Fibroblast of skin of left biceps (primary cell): ENCODE results near the gene NAV1.
"Not testable (repeated sequence)": the region's sequence is repeated elsewhere in the genome, so short reads cannot be mapped to it uniquely, and the experiment has no call there.

Source experiments
- DNase-seq, 2 experiments: peaks; one replicate each; pipeline ENCODE4 v3.0.0-alpha.2; 2013; ENCODE audit warnings: low read depth in 2 of 2

NAV1 gene, protein sequence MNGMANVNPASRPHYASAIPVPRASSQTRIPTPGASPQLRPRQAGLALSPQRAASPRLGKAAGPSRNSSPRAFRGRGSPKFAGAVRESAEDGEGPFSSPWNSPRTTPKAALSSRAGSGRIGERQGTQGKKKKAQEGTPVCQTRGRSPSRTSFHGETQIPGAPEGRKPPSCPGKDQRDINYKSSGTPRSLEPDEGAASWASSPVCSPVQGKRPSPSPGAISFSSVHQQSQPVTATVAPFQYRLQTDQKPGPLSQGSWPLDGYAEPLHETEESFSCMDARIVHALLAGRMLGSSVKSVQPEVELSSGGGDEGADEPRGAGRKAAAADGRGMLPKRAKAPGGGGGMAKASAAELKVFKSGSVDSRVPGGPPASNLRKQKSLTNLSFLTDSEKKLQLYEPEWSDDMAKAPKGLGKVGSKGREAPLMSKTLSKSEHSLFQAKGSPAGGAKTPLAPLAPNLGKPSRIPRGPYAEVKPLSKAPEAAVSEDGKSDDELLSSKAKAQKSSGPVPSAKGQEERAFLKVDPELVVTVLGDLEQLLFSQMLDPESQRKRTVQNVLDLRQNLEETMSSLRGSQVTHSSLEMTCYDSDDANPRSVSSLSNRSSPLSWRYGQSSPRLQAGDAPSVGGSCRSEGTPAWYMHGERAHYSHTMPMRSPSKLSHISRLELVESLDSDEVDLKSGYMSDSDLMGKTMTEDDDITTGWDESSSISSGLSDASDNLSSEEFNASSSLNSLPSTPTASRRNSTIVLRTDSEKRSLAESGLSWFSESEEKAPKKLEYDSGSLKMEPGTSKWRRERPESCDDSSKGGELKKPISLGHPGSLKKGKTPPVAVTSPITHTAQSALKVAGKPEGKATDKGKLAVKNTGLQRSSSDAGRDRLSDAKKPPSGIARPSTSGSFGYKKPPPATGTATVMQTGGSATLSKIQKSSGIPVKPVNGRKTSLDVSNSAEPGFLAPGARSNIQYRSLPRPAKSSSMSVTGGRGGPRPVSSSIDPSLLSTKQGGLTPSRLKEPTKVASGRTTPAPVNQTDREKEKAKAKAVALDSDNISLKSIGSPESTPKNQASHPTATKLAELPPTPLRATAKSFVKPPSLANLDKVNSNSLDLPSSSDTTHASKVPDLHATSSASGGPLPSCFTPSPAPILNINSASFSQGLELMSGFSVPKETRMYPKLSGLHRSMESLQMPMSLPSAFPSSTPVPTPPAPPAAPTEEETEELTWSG (N-terminal part only)

DNA sequence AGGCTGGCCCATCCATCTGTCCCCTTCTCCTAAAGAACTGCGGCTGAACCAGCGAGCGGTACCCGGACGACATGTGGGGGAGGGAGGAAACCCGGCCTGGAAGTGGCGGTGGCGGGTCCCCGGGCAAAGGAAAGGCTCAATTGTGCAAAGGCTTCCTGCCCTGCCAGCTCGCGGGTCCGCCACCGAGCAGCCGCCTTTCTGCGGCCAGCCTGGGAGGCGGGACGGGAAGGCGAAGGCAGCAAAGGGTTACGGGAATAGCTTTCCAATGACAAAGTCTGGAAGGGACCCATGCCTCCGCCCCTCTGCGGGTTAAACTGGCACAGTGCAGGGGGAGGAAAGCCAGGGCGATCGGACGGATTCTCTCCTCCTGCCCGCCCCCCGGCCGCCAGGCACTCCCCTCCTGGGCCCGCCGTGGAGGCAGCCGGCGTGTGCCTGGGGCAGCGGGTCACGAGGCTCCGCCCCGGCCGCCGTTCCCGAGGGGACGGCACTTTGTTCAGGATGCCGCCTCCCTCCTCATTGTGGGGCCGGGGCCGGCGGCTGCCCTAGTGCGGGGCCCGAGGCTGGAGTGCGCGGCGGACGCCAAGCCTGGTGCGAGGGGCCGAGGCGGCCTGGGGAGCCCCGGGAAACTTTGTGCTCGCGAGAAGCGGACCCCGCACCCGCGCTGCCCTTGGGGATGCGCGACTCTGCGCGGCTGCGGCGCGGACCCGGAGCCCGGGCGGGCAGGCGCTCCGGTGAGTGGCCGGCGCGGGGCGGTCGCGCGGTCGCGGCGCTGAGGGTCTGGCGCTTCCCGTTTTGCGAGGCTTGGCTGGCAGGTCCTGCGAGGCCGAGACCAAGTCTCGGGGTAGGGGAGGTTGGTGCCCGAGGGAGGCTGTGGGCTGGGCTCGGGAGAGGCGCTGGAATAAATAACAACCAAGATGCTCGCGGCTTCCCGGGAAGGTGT, at the start of gene NAV1:
TSS of gene NAV1 (plus strand) at position 516 of the 940 bp plus-strand sequence. CDS start 83,758 bp downstream, outside the sequence.
- peak in 1 of 2 experiments; percentile 58 for DNase-seq

DNA sequence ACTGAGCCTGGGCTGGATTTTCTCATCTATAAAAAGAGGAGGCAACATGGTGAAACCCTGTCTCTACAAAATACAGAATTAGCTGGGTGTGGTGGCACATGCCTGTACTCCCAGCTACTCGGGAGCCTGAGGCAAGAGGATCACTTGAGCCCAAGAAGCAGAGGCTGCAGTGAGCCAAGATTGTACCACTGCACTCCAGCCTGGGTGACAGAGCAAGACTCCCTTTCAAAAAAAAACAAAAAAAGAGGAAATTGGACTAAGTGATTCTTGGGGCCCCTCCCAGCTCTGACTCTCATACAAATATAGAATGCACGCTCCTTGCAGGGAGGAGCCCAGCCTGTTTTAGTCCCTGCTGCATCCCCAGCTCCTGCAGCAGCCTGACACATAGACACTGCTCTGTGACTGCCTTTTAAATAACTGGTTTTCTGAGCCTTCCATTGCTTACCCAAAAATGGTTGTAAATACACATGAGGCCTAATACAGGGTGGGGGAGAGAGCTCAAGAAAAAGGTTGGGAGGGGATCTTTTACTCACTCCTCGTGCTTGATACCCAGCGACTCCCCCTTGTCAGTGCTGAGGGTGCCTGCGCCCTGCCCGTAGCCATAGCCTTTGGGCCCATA, 49.2 kb upstream of the NAV1 start:
- no peak for DNase-seq

- no peak for DNase-seq
Observed at GRCh38 chr1:201490708-201491131, 48.2 kb upstream of the NAV1 start.

GRCh38 chr1:201491896-201492511, 46.9 kb upstream of the NAV1 start:
- no peak for DNase-seq

DNA sequence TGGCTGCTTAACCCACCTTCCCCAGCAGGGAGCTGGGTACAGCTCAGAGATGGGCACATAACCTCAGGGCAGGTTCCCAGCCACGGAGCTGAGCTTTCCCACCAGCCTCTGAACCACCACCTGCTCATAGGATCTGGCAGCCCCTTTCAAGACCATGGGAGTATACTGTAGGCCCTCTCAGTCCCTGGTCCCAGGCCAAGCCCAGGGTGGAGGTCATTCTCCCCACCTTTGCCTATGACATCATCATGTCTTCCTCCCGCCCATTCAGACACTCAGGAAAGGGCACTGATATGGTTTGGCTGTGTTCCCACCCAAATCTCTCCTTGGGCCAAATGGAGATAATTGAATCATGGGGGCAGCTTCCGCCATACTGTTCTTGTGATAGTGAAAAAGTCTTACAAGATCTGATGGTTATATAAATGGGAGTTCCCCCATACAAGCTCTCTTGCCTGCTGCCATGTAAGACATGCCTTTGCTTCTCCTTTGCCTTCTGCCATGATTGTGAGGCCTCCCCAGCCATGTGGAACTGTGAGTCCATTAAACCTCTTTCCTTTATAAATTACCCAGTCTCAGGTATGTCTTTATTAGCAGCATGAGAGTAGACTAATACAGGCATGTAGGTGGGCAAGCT, 45.8 kb upstream of the NAV1 start:
- DNase-seq, result not testable (repeated sequence)

DNA sequence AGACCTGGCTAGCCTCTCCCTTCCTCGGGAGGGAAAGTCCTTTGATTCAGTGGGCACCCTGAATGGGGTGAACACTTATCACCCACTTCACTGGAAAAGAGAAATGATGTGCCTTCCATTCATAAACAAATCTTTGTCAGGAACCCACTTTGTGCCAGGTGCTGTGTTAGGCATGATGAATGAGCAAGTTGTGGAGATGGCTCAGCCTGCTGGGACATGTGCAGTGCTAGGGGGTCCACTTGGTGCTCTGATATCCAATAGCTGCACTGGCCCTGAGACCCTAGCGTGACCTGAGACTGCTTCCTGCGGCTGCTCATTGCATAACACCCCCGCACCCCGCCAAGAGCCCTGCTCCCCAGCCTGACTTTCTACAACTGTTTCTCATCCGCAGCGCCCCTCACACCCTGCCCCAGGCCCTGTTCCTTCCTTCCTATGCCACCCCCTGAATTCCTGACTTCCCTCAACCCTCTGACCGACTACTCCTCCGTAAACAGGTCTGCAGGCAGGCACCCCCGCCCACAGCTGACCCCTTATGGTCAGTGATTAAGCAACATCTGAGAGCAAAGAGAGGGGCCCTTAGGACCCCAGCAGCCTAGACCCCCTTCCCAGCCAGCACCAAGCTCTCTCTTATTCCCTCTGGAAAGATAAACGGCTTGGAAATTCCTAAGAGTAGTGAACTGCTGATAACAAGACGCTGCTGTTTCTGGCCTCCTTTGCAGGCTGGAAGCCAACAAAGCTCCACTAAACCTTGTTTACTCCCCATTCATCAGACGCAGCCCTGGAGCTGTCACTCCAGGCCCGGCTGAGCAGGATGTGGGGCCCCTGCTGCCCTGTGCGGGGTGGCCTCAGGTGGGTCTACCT, 44.9 kb upstream of the NAV1 start:
- no peak for DNase-seq

DNA sequence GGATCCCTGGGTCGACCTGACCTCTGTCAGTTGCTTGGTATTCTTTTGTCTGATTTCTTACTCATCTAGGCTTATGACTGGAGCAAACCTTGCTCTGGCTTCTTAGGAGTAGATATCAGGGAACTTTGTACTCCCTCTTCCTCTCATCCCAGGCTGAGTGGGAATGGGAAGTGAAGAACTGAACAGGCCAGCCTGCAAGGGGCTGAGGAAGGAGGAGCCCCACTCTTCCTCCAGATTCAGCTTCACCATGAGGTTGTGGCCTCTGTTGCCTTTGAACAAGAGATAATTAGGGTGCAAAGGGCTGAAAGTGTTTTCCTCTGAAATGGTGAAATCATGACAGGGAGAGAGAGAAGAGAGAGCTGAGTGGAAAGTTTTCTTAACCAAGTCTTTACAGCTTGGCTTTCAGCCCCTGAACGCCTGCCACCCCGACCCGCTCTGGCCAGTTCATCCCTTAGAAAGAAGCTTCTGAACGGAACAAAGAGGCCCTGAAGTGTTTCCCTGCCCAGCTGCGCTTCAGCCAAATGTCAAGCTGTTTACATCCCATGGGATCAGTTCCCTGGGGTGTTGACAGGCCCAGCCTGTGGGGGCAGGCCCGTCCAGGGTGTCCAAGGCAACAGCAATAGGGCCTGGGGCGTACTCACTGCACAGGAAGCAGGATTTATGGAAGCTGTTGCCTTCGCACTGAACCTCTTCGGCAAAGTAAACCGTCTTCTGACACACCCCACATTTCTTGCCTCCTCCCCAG, 43.2 kb upstream of the NAV1 start:
- DNase-seq, result no peak

DNA sequence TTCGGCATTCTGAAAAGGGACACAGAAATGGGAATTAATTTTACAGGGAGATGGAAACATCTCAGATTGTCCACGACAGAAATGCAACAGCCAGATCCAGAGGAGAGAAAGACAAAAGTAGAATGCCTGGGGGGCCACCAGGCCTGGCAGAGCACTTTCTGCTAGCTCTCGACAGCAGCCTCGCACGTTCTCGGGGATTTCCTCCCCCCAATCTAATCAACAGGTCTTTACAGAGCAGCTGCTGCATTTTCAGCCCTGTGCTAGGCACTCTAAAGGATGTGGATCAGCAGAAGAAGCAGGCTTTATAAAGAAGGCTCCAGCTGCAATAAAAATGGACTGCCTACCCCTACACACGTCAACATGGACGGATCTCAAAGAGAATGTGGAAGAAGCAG, 42.6 kb upstream of the NAV1 start:
- no peak for DNase-seq

- no peak for DNase-seq
Observed at GRCh38 chr1:201497935-201498509, 40.9 kb upstream of the NAV1 start.

DNA sequence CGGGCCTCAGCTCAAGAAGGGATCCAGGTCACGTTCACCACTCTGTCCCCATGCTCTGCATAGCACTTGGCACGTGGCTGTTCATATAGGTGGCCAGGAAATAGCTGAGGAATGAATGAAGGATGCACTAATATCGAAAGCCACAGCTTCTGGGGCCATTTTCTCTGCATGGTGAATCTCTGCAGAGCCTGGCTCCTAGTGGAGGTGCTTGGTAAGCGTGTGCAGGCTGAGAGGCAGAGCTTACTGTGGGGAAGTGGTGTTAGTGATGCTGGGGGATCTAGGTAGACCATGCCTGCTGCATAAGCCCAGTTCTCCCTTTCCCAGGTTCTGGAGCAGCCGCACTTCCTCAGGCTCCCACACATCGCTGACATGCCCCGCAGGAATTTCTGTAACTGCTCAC, 40.3 kb upstream of the NAV1 start:
- no peak for DNase-seq

GRCh38 chr1:201499191-201499590, 39.7 kb upstream of the NAV1 start:
- no peak for DNase-seq

DNA sequence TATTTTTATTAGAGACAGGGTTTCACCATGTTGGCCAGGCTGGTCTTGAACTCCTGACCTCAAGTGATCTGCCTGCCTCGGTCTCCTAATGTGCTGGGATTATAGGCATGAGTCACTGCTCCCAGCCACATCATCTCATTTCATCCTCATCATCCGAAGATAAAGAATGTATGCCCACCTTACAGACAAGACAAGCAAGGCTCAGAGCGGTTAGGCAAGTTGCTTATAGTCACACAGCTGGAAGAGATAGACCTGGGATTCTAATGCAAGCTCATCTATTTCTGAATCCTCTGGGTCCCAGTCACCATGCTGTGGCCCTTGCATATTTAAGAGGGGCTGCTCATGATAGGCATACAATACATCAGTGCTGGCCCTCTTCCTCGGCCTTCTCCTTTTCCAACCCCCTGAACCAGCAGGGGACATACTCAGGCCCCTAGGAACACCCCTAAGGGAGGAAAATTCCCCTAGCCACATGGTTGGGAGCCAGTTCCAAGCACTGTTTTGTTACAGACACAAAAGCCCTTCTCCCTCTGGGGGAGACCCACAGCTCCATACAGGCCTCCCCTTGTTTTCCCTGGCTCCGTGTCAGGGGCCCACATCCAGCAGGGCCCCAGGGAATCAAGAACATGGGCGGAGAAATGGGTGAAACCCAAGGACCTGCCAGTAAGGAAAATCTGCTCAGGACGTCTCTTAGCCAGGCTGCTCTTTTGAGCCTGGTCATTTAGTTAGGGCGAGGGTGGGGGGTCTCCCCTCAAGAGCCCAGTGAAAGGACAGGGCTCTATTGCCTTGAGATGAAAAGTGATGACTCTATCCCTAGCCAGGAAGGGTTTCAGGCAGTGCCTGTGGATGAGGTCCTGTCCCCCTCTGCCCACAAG, 38.9 kb upstream of the NAV1 start:
- DNase-seq, result no peak

GRCh38 chr1:201500670-201501120, 38.2 kb upstream of the NAV1 start:
- DNase-seq, result no peak

GRCh38 chr1:201501144-201501543, 37.8 kb upstream of the NAV1 start:
- no peak for DNase-seq

GRCh38 chr1:201501812-201502510, 37.0 kb upstream of the NAV1 start:
- no peak for DNase-seq

DNA sequence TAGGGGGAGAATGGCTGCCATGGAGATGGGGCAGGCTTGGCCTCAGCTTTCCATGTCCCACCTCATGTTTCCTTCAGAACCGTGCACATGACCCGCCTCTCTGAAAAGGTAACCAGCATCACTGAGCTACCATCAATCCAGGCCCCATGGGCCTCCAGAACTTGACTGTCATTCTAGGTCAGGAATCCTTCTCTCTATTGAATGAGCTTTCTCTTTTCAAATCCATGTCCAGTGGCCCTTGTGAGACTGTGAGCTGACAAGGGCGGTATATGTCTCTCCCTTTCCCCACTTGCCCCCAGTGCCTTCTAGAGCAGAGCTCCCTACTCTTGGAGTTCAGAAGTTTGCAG, 36.4 kb upstream of the NAV1 start:
- no peak for DNase-seq
